Mononuclear cell (primary cell): ENCODE results near the gene S100PBP. TPM values are rescaled to one million over a fixed set of nuclear protein-coding genes. Genes with fewer than 3 reads are reported as not detected.
A peak's percentile ranks its signal among the peaks of the same experiment; 100 is the strongest.

Experiments used
- H3K27me3 ChIP-seq: 2 replicates; pipeline ENCODE4 v1.6.0; 2011; ENCODE audit warnings: low read length, control low read depth; ENCODE audit not compliant: insufficient read depth
- H3K4me1 ChIP-seq: 2 replicates; pipeline ENCODE4 v1.5.1; 2011; ENCODE audit warnings: mild to moderate bottlenecking, low read length, control low read depth; ENCODE audit not compliant: insufficient read depth
- H3K4me3 ChIP-seq: 2 replicates; pipeline ENCODE4 v1.5.1; 2011; ENCODE audit warnings: mild to moderate bottlenecking, low read length, moderate library complexity
- H3K9me3 ChIP-seq: 2 replicates; pipeline ENCODE4 v1.5.1; 2011; ENCODE audit warnings: low read depth, mild to moderate bottlenecking, control low read depth, low read length
- total RNA-seq: library from RNA; depleted of rRNA; stranded (reverse); fragments of >200 nt; gene quantifications from one replicate; pipeline ENCODE4 v1.2.3, GENCODE V29; 2012

Gene S100PBP
- total RNA-seq, 1 donor, result 18.5 TPM

DNA sequence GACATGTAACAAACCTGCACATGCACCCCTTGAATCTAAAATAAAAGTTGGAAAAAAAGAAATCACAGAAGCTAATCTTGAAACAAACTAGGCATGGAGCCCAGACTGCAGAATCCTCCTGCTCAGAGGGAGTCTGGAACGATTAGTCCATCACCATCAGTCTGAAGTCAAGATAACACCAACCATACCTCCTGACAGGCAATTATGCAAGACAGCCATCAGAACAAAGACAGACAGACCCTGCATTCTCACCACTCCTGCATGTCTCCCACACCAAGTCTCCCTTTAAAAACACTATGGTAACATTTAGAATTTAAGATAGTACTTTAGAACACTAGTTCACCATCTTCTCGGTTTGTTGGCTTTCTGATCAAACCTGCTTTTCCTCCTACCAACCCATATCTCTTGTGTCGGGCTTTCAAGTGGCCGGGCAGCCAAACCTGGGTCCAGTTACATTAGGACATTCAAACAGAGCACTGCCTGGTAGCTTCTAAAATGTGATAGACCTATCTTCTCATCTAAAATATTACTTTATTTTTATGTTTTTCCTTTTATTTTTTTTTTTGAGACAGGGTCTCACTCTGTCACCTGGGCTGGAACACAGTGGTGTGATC, 10.4 kb upstream of the S100PBP start:
- no peak overlapping the region for H3K4me3 ChIP-seq

DNA sequence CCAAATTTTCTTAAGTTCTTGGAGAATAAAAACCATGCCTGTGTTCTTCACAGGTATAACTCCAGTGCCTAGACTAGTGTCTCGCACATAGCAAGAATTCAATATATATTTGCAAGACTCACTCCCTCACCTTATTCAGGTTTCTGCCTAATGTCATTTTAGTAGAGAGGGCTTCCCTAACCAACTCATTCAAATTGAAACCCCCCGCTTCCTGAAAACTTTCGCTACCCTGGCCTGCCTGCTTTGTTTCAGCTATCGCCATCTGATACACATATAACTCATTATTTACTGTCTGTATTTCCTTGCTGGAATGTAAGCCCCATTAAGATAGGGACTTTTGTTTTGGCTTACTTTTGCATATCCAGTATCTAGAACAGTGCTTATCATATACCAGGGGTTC, 8.9 kb upstream of the S100PBP start:
- no peak overlapping the region for H3K4me3 ChIP-seq
- H3K9me3 ChIP-seq, result no peaks in the 10 kb centered on the region
- no peaks in the 10 kb centered on the region for H3K4me1 ChIP-seq
- no peaks in the 10 kb centered on the region for H3K27me3 ChIP-seq

More for the DNA sequence above, 10.4 kb upstream of the S100PBP start:
- Histone ChIP-seq H3K27me3 (no peaks in the 10 kb centered on the region), H3K4me1 (no peaks in the 10 kb centered on the region), H3K9me3 (no peaks in the 10 kb centered on the region)

DNA sequence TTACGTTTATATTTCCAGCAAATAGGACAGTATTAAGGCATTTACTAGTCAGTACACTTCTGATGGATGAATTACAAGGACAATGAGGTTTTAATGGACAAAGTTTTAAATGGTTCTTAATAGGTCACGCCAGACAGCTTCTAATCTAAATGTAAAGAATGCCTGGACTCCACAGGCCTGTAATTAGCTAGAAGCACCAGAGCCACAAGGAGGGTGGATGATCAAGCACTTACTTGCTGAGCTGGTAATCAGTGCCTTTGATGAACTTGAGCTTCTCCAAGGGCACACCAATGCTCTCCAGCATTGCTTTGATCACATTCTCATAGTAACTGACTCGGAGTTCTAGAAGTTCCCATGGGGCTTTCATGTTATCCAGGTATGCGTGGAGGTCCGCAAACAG, 7.1 kb upstream of the S100PBP start:
- Histone ChIP-seq H3K4me1 (peaks cover 12% of the 10 kb centered on the region), H3K4me3 (no peak overlapping the region), H3K9me3 (no peaks in the 10 kb centered on the region), H3K27me3 (no peaks in the 10 kb centered on the region)

DNA sequence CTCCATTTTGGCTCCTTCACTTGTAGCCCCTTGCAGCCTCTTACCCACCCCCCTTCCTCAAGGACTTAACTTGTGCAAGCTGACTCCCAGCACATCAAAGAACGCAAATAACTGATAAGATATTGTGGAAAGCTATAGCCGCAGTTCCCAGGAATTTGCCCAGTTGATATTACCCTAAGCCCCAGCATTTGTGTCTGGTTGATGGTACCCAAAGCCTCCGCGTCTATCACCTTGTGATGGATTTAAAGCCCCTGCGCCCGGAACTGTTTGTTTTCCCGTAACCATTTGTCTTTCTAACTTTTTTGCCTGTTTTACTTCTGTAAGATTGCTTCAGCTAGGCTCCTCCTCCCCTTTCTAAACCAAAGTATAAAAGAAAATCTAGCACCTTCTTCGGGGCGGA, 6.2 kb upstream of the S100PBP start:
- H3K4me3 ChIP-seq, result no peak overlapping the region
- H3K9me3 ChIP-seq, result no peaks in the 10 kb centered on the region
- H3K27me3 ChIP-seq, result no peaks in the 10 kb centered on the region
- H3K4me1 ChIP-seq, result peaks cover 21% of the 10 kb centered on the region

DNA sequence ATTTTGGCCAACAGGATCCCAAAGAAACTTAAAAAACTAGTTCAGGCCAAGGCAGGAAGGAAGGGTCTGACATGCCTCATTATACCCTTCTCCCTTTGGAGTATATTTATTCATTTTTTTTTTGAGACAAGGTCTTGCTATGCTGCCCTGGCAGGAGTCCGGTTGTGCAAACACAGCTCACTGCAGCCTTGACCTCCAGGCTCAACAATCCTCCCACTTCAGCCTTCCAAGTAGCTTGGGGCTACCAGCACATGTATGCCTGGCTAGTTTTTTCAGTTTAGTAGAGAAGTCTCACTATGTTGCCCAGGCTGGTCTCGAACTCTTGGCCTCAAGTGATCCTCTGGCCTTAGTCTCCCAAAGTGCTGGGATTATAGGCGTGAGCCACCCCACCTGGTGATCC, 5.5 kb upstream of the S100PBP start:
- H3K4me3 ChIP-seq, result no peak overlapping the region
- no peaks in the 10 kb centered on the region for H3K9me3 ChIP-seq
- no peaks in the 10 kb centered on the region for H3K27me3 ChIP-seq
- peaks cover 28% of the 10 kb centered on the region for H3K4me1 ChIP-seq

DNA sequence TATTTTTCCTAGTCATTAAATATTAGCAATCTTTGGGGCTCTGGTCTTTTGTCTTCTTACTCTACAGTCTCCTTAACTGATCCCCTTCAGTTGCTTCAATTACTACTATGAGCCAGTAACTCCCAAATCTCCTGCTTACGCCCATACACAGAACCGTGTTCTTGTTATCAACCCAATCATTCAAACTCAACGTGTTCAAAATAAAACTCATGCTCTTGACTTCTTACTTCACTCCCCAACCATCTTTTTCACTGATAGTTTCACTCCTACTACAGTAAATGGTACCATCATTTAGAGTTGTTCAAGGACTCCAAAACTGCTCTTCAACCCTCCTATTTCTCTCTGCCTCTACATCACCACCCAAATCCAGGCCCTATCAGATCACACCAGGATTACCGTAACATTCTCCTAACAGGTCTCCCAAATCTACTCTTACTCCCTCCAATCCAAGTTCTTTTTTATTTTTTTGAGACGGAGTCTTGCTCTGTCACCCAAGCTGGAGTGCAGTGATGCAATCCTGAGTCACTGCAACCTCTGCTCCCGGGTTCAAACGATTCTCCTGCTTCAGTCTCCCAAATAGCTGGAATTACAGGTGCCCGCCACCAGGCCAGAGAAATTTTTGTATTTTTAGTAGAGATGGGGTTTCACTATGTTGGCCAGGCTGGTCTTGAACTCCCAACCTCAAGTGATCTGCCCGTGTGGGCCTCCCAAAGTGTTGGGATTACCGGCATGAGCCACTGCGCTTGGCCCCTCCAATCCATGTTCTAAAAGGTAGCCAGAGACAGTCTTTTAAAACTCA, 3.3 kb upstream of the S100PBP start:
- peaks cover 39% of the 10 kb centered on the region for H3K4me1 ChIP-seq
- no peaks in the 10 kb centered on the region for H3K27me3 ChIP-seq
- no peaks in the 10 kb centered on the region for H3K9me3 ChIP-seq
- H3K4me3 ChIP-seq, result no peak overlapping the region

DNA sequence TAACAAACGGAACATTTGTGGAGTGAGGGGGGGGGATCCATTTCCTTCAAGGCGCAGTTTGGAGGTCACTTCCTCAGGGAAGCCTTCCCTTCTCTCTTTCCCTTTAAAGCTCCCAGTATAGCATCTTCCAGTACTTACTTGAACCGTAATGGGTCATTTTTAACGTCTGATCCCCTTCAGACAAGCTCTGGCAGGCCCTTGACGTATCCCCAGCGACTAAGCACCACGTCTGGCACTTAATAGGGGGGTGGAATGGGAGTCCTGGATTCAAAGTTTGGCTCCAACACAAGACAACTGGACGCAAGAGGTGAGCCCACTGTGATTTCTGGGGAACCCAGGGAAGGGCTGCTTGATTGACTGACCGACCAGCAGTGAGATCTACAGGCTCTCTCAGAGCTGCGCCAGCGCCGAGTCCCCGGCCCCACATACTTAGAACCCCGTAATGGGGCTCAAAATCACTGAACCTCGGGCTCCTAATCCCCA, 736 bp upstream of the S100PBP start:
- peaks cover 55% of the 10 kb centered on the region for H3K4me1 ChIP-seq
- H3K27me3 ChIP-seq, result no peaks in the 10 kb centered on the region

DNA sequence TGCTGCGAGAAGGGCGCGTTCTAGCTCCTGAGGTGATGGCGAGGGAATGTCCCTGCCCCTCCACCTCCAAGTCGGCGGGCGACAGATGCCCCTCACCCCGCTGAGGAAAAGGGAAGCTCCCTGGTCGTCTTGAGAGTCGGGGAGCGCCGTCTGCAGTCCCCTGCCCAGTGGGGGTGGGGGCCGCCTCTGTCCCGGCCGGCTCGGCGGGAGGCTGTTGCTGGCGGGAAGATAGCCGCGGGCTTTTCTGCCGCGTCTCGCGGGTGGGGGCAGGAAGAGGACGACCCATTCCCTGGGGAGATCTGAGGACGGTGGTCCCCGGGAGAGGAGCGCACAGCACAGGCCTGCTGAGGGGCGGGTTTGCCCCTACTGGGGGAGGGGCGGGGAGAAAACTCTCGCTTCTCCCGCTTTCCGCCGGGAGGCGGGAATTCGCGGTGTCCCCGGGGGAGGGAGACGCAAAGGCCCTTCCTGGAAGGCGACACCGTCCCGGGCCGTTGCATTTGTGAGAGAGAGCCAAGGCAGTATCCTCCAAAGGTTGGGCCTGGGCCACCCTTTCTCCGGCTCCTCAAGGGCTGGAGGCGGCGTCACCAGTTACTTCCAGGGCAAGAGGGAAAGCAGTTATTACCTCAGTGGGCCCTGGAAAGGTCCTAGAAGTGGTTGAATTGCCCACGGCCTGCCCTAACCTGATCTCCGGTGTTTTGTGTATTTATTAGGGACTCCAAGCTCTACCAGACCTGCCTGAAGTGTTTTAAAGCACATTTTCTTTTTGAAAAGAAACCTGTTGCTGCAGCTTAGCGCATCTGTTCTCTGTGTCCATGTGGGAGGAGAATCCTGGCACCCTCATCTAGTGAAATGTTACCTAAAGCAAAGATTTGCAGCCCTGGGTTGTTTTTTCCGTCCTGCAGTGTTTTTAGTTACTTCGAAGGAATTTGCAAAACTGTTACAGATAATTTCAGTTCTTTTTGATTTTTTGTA, 648 bp downstream of the S100PBP start:
- peak overlapping the region; percentile 83 for H3K4me3 ChIP-seq
- H3K27me3 ChIP-seq, result no peaks in the 10 kb centered on the region
- H3K4me1 ChIP-seq, result peaks cover 59% of the 10 kb centered on the region

More for the DNA sequence above, 736 bp upstream of the S100PBP start:
- Histone ChIP-seq H3K9me3 (no peaks in the 10 kb centered on the region), H3K4me3 (peak overlapping the region; percentile 83)

DNA sequence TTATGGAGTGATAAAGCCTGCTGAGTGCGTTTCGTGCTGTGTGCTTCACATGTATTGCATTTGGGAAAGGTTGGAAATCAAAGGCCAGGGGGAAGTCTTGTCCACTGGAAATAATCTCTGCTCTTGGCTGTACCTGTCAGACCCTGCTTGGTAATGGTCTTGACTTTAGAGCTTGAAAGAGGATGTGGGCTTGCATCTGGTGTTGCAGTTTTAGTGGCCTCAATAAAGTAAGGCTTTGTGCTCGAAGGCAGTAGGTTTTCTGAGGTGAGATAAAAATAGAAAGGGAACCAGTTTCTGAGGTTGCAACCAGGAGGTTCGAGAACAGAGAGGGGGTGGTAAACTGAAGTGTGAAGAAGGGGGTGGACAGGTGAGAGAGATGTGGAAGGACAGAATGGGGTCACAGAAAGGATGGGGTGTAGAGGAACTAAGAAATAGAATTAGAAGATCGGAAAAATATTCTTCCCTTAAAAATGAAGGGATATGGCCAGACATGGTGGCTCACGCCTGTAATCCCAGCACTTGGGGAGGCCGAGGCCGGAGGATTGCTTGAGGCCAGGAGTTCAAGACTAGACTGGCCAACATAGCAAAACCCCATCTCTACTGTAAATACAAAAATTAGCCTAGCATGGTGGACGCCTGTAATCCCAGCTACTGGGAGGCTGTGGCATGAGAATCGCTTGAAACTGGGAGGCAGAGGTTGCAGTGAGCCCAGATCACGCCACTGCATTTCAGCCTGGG, 1.5 kb downstream of the S100PBP start:
- Histone ChIP-seq H3K27me3 (no peaks in the 10 kb centered on the region), H3K4me3 (peak overlapping the region; percentile 83), H3K4me1 (peaks cover 59% of the 10 kb centered on the region), H3K9me3 (no peaks in the 10 kb centered on the region)

More for the DNA sequence above, 648 bp downstream of the S100PBP start:
- no peaks in the 10 kb centered on the region for H3K9me3 ChIP-seq

DNA sequence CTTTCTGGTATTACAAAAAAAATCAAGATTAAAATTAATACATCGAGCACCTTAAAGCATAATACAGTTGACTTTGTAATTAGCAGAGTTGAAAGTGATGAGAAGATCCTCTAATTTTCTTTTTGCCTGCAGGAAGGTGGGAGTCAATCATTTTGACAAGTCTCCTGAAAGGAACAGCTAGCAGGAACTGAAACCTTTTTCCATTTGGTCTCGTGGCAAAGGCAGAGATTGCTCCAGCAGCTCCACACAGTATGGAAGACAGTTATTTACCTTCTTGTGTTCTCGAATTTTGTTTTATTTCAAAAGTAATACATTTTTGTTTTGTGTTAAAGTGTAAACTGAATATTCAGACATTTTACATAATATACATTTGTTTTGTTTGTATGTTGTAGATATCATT, 7.7 kb downstream of the S100PBP start:
- Histone ChIP-seq H3K4me3 (no peak overlapping the region), H3K4me1 (peaks cover 11% of the 10 kb centered on the region), H3K27me3 (no peaks in the 10 kb centered on the region), H3K9me3 (no peaks in the 10 kb centered on the region)

DNA sequence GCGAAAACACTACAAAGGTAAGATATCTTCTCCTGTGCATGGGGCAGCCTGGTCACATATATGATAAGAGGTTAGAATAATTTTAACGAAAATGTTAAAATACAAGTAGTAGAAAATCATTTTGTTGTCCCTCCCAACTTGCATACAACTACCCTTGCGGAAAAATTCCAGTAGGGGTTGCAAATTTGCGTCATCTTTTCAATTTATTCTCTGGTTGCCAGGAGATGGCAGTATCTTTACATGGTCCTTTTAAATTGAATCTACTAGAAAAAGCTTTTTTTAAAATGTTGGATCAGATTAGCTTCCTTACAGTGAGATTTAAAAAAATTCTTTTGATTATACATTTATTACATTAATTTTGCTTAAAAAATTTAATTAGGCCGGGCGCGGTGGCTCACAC, 10.9 kb downstream of the S100PBP start:
- H3K27me3 ChIP-seq, result no peaks in the 10 kb centered on the region
- no peaks in the 10 kb centered on the region for H3K4me1 ChIP-seq
- no peak overlapping the region for H3K4me3 ChIP-seq
- no peaks in the 10 kb centered on the region for H3K9me3 ChIP-seq

DNA sequence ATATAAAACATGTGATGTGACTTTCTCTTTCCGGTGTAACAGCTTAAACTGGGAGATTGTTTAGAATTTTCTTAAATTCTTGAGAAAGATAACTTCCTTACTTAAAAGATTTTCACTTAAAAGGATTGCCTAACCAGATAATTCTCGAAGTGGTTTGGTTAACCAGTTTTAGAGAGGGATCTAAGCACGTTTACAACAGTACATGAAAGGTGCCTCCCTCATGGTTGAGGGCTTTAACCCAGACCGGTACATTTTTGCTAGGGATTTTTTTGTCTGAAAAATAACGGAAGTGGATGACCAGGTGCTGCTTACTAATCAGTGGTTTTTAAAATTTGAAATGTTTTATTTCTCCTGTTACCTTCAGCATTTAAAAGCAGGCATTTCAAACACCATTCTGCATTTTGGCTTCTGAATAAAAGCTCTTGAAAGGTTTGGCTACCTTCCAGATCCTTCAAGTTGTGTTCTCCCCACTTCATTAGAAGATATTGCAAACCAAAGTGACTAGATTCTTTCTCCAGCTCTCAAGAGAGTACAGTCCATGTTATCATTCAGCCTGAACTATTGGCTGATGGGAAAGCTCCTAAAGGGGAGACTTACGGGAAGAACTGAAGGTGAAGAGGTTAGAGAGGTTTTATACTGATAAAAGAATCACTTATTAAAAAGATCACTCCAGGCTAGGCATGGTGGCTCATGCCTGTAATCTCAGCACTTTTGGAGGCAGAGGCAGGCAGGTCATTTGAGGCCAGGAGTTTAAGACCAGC, 12.8 kb downstream of the S100PBP start:
- Histone ChIP-seq H3K9me3 (no peaks in the 10 kb centered on the region), H3K4me1 (no peaks in the 10 kb centered on the region), H3K27me3 (no peaks in the 10 kb centered on the region), H3K4me3 (no peak overlapping the region)

DNA sequence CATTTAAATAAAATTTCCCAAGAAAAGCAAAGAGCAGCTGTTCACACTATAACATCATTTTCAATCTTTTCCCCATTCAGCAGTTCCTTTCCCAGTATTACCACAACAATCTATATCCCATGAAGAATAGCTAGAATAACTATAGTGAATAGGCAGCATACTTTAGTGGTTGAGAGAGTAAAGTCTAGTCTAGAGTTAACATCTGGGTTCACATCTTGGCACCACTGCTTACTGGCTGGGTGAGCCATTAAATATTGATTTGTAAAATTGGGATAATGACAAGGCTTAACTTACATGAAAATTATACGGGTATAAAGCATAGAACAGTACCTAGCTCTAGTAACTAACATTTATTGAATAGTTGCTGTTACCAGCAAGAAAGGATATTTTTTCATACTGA, 14.4 kb downstream of the S100PBP start:
- H3K9me3 ChIP-seq, result no peaks in the 10 kb centered on the region
- H3K4me3 ChIP-seq, result no peak overlapping the region
- no peaks in the 10 kb centered on the region for H3K4me1 ChIP-seq
- no peaks in the 10 kb centered on the region for H3K27me3 ChIP-seq
